ENCODE measurements around the gene LDHD. TPM values are rescaled to one million over a fixed set of nuclear protein-coding genes. Genes with fewer than 3 reads are reported as not detected.

LDHD gene
- total and polyA plus RNA-seq, 2 of the 13 experiments (the other 11 are each of a cell fraction or from before 2014, with no cell fraction given), result 9.1 to 9.8 TPM

DNA sequence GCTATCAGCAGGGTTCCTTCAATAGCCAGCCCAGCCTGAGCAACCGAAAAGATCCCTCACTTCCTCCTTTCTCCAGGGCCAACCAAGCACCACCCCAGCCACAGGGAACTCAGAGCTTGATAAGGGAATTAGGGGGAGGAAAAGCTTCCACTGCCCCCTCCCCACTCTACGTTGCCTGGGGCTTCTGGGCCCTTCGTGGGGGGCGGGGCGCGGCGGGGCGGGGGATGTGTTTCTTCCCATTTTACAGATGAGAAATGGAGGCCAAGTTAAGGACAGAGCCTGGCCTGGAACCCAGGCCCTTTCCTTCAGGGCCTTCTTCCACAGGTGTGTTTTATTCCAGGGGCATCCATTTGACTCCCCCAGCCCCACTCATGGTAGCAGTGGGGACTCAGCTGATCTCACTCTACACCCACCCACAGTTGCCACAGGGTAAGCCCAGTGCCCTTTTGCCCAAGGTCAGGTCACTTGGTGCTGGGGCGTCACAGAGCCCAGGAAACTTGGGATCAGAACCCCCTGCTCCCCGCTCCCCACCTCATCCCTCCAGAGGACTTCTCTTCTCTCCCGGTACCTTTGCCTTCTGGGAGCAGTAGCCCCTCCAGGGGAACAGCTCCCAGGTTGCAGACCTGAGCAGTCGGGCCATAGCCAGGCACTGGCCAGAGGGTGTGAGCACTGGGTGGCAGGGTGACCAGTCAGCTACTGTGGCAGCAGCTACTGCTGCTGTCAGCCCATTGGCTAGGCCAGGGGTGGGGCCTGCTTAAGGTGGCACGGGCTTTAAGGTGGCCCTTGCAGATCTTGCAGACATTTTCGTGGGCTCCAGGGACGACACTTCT lies at the start of gene LDHD (continued):
- TF ChIP-seq, protein P1, sequence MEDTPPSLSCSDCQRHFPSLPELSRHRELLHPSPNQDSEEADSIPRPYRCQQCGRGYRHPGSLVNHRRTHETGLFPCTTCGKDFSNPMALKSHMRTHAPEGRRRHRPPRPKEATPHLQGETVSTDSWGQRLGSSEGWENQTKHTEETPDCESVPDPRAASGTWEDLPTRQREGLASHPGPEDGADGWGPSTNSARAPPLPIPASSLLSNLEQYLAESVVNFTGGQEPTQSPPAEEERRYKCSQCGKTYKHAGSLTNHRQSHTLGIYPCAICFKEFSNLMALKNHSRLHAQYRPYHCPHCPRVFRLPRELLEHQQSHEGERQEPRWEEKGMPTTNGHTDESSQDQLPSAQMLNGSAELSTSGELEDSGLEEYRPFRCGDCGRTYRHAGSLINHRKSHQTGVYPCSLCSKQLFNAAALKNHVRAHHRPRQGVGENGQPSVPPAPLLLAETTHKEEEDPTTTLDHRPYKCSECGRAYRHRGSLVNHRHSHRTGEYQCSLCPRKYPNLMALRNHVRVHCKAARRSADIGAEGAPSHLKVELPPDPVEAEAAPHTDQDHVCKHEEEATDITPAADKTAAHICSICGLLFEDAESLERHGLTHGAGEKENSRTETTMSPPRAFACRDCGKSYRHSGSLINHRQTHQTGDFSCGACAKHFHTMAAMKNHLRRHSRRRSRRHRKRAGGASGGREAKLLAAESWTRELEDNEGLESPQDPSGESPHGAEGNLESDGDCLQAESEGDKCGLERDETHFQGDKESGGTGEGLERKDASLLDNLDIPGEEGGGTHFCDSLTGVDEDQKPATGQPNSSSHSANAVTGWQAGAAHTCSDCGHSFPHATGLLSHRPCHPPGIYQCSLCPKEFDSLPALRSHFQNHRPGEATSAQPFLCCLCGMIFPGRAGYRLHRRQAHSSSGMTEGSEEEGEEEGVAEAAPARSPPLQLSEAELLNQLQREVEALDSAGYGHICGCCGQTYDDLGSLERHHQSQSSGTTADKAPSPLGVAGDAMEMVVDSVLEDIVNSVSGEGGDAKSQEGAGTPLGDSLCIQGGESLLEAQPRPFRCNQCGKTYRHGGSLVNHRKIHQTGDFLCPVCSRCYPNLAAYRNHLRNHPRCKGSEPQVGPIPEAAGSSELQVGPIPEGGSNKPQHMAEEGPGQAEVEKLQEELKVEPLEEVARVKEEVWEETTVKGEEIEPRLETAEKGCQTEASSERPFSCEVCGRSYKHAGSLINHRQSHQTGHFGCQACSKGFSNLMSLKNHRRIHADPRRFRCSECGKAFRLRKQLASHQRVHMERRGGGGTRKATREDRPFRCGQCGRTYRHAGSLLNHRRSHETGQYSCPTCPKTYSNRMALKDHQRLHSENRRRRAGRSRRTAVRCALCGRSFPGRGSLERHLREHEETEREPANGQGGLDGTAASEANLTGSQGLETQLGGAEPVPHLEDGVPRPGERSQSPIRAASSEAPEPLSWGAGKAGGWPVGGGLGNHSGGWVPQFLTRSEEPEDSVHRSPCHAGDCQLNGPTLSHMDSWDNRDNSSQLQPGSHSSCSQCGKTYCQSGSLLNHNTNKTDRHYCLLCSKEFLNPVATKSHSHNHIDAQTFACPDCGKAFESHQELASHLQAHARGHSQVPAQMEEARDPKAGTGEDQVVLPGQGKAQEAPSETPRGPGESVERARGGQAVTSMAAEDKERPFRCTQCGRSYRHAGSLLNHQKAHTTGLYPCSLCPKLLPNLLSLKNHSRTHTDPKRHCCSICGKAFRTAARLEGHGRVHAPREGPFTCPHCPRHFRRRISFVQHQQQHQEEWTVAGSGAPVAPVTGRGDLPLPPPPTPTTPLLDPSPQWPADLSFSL (CRISPR knock-in tag; IDR thresholded peaks at IDR 0.05), result no peak
- no peak for TF ChIP-seq SETDB1 (CRISPR knock-in tag; IDR thresholded peaks at IDR 0.05; ENCODE audit: borderline replicate concordance)
- TF ChIP-seq ADNP (CRISPR knock-in tag; IDR thresholded peaks at IDR 0.05), result 0 out of 2 replicates have a peak, but pooled peaks have one; percentile 11
- peak; percentile 38; the same call in 1 of the 2 replicates for TF ChIP-seq KDM4B (CRISPR knock-in tag; IDR thresholded peaks at IDR 0.05)
- no peak for TF ChIP-seq NFE2L2 (IDR thresholded peaks at IDR 0.05; ENCODE audit: low read length)
- TF ChIP-seq, protein P2, sequence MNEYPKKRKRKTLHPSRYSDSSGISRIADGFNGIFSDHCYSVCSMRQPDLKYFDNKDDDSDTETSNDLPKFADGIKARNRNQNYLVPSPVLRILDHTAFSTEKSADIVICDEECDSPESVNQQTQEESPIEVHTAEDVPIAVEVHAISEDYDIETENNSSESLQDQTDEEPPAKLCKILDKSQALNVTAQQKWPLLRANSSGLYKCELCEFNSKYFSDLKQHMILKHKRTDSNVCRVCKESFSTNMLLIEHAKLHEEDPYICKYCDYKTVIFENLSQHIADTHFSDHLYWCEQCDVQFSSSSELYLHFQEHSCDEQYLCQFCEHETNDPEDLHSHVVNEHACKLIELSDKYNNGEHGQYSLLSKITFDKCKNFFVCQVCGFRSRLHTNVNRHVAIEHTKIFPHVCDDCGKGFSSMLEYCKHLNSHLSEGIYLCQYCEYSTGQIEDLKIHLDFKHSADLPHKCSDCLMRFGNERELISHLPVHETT (CRISPR knock-in tag; conservative IDR thresholded peaks at IDR 0.05), result peak; percentile 61; the same call in 1 of the 2 replicates
- TF ChIP-seq, protein P3, sequence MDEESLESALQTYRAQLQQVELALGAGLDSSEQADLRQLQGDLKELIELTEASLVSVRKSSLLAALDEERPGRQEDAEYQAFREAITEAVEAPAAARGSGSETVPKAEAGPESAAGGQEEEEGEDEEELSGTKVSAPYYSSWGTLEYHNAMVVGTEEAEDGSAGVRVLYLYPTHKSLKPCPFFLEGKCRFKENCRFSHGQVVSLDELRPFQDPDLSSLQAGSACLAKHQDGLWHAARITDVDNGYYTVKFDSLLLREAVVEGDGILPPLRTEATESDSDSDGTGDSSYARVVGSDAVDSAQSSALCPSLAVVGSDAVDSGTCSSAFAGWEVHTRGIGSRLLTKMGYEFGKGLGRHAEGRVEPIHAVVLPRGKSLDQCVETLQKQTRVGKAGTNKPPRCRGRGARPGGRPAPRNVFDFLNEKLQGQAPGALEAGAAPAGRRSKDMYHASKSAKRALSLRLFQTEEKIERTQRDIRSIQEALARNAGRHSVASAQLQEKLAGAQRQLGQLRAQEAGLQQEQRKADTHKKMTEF (CRISPR knock-in tag; IDR thresholded peaks at IDR 0.05), result peak; percentile 72
- no peak for TF ChIP-seq NR3C1 (CRISPR knock-in tag; IDR thresholded peaks at IDR 0.05)
- peak; percentile 51; the same call in 1 of the 2 replicates for TF ChIP-seq KMT2B (CRISPR knock-in tag; IDR thresholded peaks at IDR 0.05)
- TF ChIP-seq, protein P4, sequence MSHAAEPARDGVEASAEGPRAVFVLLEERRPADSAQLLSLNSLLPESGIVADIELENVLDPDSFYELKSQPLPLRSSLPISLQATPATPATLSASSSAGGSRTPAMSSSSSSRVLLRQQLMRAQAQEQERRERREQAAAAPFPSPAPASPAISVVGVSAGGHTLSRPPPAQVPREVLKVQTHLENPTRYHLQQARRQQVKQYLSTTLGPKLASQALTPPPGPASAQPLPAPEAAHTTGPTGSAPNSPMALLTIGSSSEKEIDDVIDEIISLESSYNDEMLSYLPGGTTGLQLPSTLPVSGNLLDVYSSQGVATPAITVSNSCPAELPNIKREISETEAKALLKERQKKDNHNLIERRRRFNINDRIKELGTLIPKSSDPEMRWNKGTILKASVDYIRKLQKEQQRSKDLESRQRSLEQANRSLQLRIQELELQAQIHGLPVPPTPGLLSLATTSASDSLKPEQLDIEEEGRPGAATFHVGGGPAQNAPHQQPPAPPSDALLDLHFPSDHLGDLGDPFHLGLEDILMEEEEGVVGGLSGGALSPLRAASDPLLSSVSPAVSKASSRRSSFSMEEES (CRISPR knock-in tag; IDR thresholded peaks at IDR 0.05), result no peak
- TF ChIP-seq, protein P5, sequence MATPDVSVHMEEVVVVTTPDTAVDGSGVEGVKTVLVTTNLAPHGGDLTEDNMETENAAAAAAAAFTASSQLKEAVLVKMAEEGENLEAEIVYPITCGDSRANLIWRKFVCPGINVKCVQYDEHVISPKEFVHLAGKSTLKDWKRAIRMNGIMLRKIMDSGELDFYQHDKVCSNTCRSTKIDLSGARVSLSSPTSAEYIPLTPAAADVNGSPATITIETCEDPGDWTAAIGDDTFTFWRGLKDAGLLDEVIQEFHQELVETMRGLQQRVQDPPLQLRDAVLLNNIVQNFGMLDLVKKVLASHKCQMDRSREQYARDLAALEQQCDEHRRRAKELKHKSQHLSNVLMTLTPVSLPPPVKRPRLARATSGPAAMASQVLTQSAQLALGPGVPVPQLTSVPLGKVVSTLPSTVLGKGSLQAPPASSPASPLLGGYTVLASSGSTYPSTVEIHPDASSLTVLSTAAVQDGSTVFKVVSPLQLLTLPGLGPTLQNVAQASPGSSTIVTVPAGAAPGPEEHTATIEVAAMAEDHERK (CRISPR knock-in tag; IDR thresholded peaks at IDR 0.05; ENCODE audit: low read depth), result no peak
- no peak for TF ChIP-seq MBNL3 (CRISPR knock-in tag; conservative IDR thresholded peaks at IDR 0.05)
- 0 out of 2 replicates have a peak, but pooled peaks have one; percentile 30 for TF ChIP-seq SIX1 (CRISPR knock-in tag; IDR thresholded peaks at IDR 0.05; ENCODE audit: borderline replicate concordance)
- peak; percentile 77; the same call in 1 of the 2 replicates for TF ChIP-seq RFXAP (CRISPR knock-in tag; IDR thresholded peaks at IDR 0.05; ENCODE audit: borderline replicate concordance)
